Heart left ventricle (tissue), 13 donors: ENCODE results near the gene TECPR2.

ENCODE experiments used
- CTCF ChIP-seq, 12 donors: fragments of 200-600 bp; sonication (generic) in 4 of 12; IDR thresholded peaks; one replicate each; pipeline versions ENCODE4 v1.5.0 to v1.8.0; 2018 to 2022; ENCODE audit warnings: antibody characterized with exemption in 12 of 12, mild to moderate bottlenecking in 5 of 12
- POLR2A ChIP-seq, 2 donors: fragments of 450-650 bp; IDR thresholded peaks; one replicate each; pipeline ENCODE4 v1.6.1; 2017; ENCODE audit warnings: antibody characterized with exemption in 2 of 2, mild to moderate bottlenecking in 2 of 2, moderate library complexity in 2 of 2
- donor health status: ischemic (EF 13 %, LVEDD 7.1; RV severe dilation, severe dysfunction).
- donor health status: DM: no; HTN: yes; CAD: no.
- donor health status: DM: no; HTN: no; CAD: no.
- donor health status: ischemic (EF 25% LVEDD 6.9; RV normal size, moderate dysfunction).
- donor health status: ischemic (EF 25% LVEDD 5.7; RV mildly dilated, moderate dysfunction).
- donor health status: ischemic (EF 35%, LVEDD 5.7; RV mildly dilated, moderate dysfunction).
- donor health status: nonischemic (EF 11% LVEDD 7.7; RV severe dilation, severe dysfunction).
- donor health status: DM: yes; HTN: yes; CAD: no.
- donor health status: PGD.
- donor health status: ischemic (EF 29% LVEDD 5.4; RV normal size, mild dysfunction).
- donor health status: nonischemic (EF 23%, LVEDD 6.1; RV moderate dilation, normal function).

- no peak for TF ChIP-seq POLR2A (IDR thresholded peaks at IDR 0.05)
- no peak for TF ChIP-seq CTCF (IDR thresholded peaks at IDR 0.05)
Measured at GRCh38 chr14:102351023-102351422, 11.7 kb upstream of the TECPR2 start.
